ENCODE measurements around the gene S100A8. TPM values are rescaled to one million over a fixed set of nuclear protein-coding genes. Genes with fewer than 3 reads are reported as not detected.

The S100A8 gene
- total RNA-seq, 1 experiment from 2014 or later: not detected

GRCh38 chr1:153402226-153402625, 11.4 kb upstream of the S100A8 start:
- ChIA-PET CTCF (no interaction called here), POLR2A (ENCODE audit: low non-redundant PET) (no interaction called here)
- no peaks in the 10 kb centered on the region for H3K9me3 ChIP-seq (ENCODE audit: low read depth, low read length, poor library complexity, severe bottlenecking)
- TF ChIP-seq CTCF (conservative IDR thresholded peaks at IDR 0.05; ENCODE audit: low read depth, low read length): no peak
- no peak for TF ChIP-seq EZH2 (IDR thresholded peaks at IDR 0.05; ENCODE audit: borderline replicate concordance, low read depth, low read length, poor library complexity, severe bottlenecking)
- intact Hi-C loops (cut with micrococcal nuclease; ENCODE audit: unreplicated experiment): loop anchor here (5.0 kb wide), 1 partner anchor 50 kb away; no protein-coding TSS in a partner anchor
- DNase-seq (ENCODE audit: low spot score): no peak
- no peak overlapping the region for H3K27ac ChIP-seq (ENCODE audit: low read depth, low read length, poor library complexity, severe bottlenecking)
- no peak overlapping the region for H3K4me3 ChIP-seq (ENCODE audit: low read depth, low read length, poor library complexity, severe bottlenecking)
- H3K27me3 ChIP-seq (replicated peaks; ENCODE audit: insufficient read depth, low read depth, low read length, poor library complexity): peaks cover 52% of the 10 kb centered on the region
- BruUV-seq (replicated peaks): no TSS peak
- H3K4me1 ChIP-seq (ENCODE audit: insufficient read depth, low read length, poor library complexity, severe bottlenecking): no peaks in the 10 kb centered on the region
- H3K36me3 ChIP-seq (ENCODE audit: insufficient read depth, low read length, poor library complexity, severe bottlenecking): no peaks in the 10 kb centered on the region

GRCh38 chr1:153401461-153401860, 10.6 kb upstream of the S100A8 start:
- intact Hi-C loops (cut with micrococcal nuclease; ENCODE audit: unreplicated experiment): loop anchor here (5.0 kb wide), 1 partner anchor 49 kb away; no protein-coding TSS in a partner anchor
- Histone ChIP-seq H3K27ac (ENCODE audit: low read depth, low read length, poor library complexity, severe bottlenecking) (no peak overlapping the region), H3K4me3 (ENCODE audit: low read depth, low read length, poor library complexity, severe bottlenecking) (no peak overlapping the region), H3K9me3 (ENCODE audit: low read depth, low read length, poor library complexity, severe bottlenecking) (no peaks in the 10 kb centered on the region), H3K4me1 (ENCODE audit: insufficient read depth, low read length, poor library complexity, severe bottlenecking) (no peaks in the 10 kb centered on the region), H3K36me3 (ENCODE audit: insufficient read depth, low read length, poor library complexity, severe bottlenecking) (no peaks in the 10 kb centered on the region), H3K27me3 (replicated peaks; ENCODE audit: insufficient read depth, low read depth, low read length, poor library complexity) (peaks cover 58% of the 10 kb centered on the region)
- CTCF ChIA-PET: no interaction called here
- DNase-seq (ENCODE audit: low spot score): no peak
- TF ChIP-seq CTCF (conservative IDR thresholded peaks at IDR 0.05; ENCODE audit: low read depth, low read length) (no peak), EZH2 (IDR thresholded peaks at IDR 0.05; ENCODE audit: borderline replicate concordance, low read depth, low read length, poor library complexity, severe bottlenecking) (no peak)
- POLR2A ChIA-PET (ENCODE audit: low non-redundant PET): no interaction called here
- BruUV-seq (replicated peaks): no TSS peak

- Histone ChIP-seq H3K27me3 (replicated peaks; ENCODE audit: insufficient read depth, low read depth, low read length, poor library complexity) (peaks cover 66% of the 10 kb centered on the region), H3K27ac (ENCODE audit: low read depth, low read length, poor library complexity, severe bottlenecking) (no peak overlapping the region), H3K9me3 (ENCODE audit: low read depth, low read length, poor library complexity, severe bottlenecking) (no peaks in the 10 kb centered on the region), H3K4me1 (ENCODE audit: insufficient read depth, low read length, poor library complexity, severe bottlenecking) (no peaks in the 10 kb centered on the region), H3K36me3 (ENCODE audit: insufficient read depth, low read length, poor library complexity, severe bottlenecking) (no peaks in the 10 kb centered on the region), H3K4me3 (ENCODE audit: low read depth, low read length, poor library complexity, severe bottlenecking) (no peak overlapping the region)
- BruUV-seq (replicated peaks): no TSS peak
- DNase-seq (ENCODE audit: low spot score): no peak
- CTCF ChIA-PET: no interaction called here
- TF ChIP-seq EZH2 (IDR thresholded peaks at IDR 0.05; ENCODE audit: borderline replicate concordance, low read depth, low read length, poor library complexity, severe bottlenecking) (no peak), CTCF (conservative IDR thresholded peaks at IDR 0.05; ENCODE audit: low read depth, low read length) (no peak)
- POLR2A ChIA-PET (ENCODE audit: low non-redundant PET): no interaction called here
- intact Hi-C loops (cut with micrococcal nuclease; ENCODE audit: unreplicated experiment): loop anchor here (5.0 kb wide), 1 partner anchor 48 kb away; no protein-coding TSS in a partner anchor
Measured at GRCh38 chr1:153400244-153400643, 9.4 kb upstream of the S100A8 start.
